PC-9 (cell line): ENCODE measurements around the gene PAIP1.

Experiments used
- CTCF ChIP-seq: fragments of 200-600 bp; sonication (generic); conservative IDR thresholded peaks from 2 replicates; pipeline ENCODE4 v1.6.1; 2017; ENCODE audit warnings: mixed run types, antibody characterized with exemption, mild to moderate bottlenecking, moderate library complexity
- EZH2 ChIP-seq: fragments of 200-600 bp; sonication (generic); IDR thresholded peaks from 2 replicates; pipeline ENCODE4 v1.8.0; 2017; ENCODE audit warnings: antibody characterized with exemption, low read depth

- TF ChIP-seq EZH2 (no peak), CTCF (no peak)
These were observed 13.7 kb upstream of the PAIP1 start for GRCh38 chr5:43570450-43571158.
